ENCODE results near the gene ADAM11.

DNA sequence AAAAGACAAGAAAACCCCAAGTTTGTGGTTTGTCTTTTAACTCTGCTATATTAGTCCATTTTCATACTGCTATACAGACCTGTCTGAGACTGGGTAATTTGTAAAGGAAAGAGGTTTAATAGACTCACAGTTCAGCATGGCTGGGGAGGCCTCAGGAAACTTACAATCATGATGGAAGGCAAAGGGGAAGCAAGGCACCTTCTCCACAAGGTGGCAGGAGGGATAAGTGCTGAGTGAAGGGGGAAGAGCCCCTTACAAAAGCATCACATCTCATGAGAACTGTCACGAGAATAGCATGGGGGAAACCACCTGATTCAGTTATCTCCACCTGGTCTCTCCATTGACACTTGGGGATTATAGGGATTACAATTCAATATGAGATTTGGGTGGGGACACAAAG, 13.5 kb upstream of the ADAM11 start:
- TF ChIP-seq CTCF (IDR thresholded peaks at IDR 0.05) (no peak), EP300 (IDR thresholded peaks at IDR 0.05) (no peak), POLR2AphosphoS5 (IDR thresholded peaks at IDR 0.05) (no peak), POLR2A (IDR thresholded peaks at IDR 0.05; ENCODE audit: low read depth) (no peak)

All from esophagus muscularis mucosa (tissue), 4 donors.